ENCODE data around the gene RGSL1. TPM values are rescaled to one million over a fixed set of nuclear protein-coding genes. Genes with fewer than 3 reads are reported as not detected.

The RGSL1 gene
- total RNA-seq (not detected), total RNA-seq (0 to 0.23 (median 0) reads per million in 172 experiments)
- polyA plus RNA-seq (2013, experiment 1 of 2): not detected
- polyA plus RNA-seq (2013, experiment 2 of 2): 0.10 TPM

GRCh38 chr1:182450087-182450486 lies at the start of gene RGSL1:
Gene RGSL1, plus strand, starts transcription at chr1:182450146. Its CDS starts 20 bp downstream, at chr1:182450166.
- Histone ChIP-seq H3K27ac (ENCODE audit: low read depth in 1 of 2, low read length in 2 of 2) (no peak within 1 kb of the TSS), H3K27me3 (ENCODE audit: control insufficient read depth in 1 of 2, insufficient read depth in 2 of 2, low read length in 2 of 2) (no peaks in the 10 kb centered on the region), H3K9me3 (ENCODE audit: control insufficient read depth in 1 of 2, insufficient read depth in 1 of 2, low read length in 2 of 2) (no peaks in the 10 kb centered on the region), H3K4me3 (ENCODE audit: low read length) (no peak within 1 kb of the TSS), H3K36me3 (ENCODE audit: insufficient read depth, low read length) (no peaks in the 10 kb centered on the region), H3K4me1 (ENCODE audit: insufficient read depth, low read length) (no peaks in the 10 kb centered on the region)
- intact Hi-C loops (cut with DNase I, micrococcal nuclease): no loop called here
- no peak within 1 kb of the TSS for H3K4me3 Mint-ChIP-seq
- H3K4me1 Mint-ChIP-seq (ENCODE audit: low read depth): no peaks in the 10 kb centered on the region
- DNase-seq (no peak), ATAC-seq (ENCODE audit: poor library complexity) (no peak)
- TF ChIP-seq CTCF (IDR thresholded peaks at IDR 0.05): no peak
- ChIA-PET POLR2A (no interaction called here), CTCF (no interaction called here)
- H3K36me3 Mint-ChIP-seq (ENCODE audit: low read depth): no peaks in the 10 kb centered on the region
- no peak within 1 kb of the TSS for H3K27ac Mint-ChIP-seq
- peaks cover 27% of the 10 kb centered on the region for H3K27me3 Mint-ChIP-seq
- H3K9me3 Mint-ChIP-seq: no peaks in the 10 kb centered on the region

GRCh38 chr1:182400567-182400966 lies 49.4 kb upstream of the RGSL1 start, which contains the start of gene TEDDM1:
Gene TEDDM1, minus strand, starts transcription at chr1:182400667. Its CDS starts 182 bp downstream, at chr1:182400485.
- Histone ChIP-seq H3K4me3 (ENCODE audit: low read length) (no peak within 1 kb of the TSS), H3K4me1 (ENCODE audit: insufficient read depth, low read length) (peaks cover 3% of the 10 kb centered on the region), H3K27me3 (ENCODE audit: control insufficient read depth in 1 of 2, insufficient read depth in 2 of 2, low read length in 2 of 2) (peaks cover 0 to 2% of the 10 kb centered on the region in 2 experiments), H3K27ac (ENCODE audit: low read depth in 1 of 2, low read length in 2 of 2) (no peak within 1 kb of the TSS), H3K36me3 (ENCODE audit: insufficient read depth, low read length) (no peaks in the 10 kb centered on the region), H3K9me3 (ENCODE audit: control insufficient read depth in 1 of 2, insufficient read depth in 1 of 2, low read length in 2 of 2) (no peaks in the 10 kb centered on the region)
- POLR2A ChIA-PET: no interaction called here
- H3K27me3 Mint-ChIP-seq: peaks cover 17% of the 10 kb centered on the region
- ATAC-seq (ENCODE audit: poor library complexity): no peak
- no peak within 1 kb of the TSS for H3K27ac Mint-ChIP-seq
- no peaks in the 10 kb centered on the region for H3K9me3 Mint-ChIP-seq
- TF ChIP-seq CTCF (IDR thresholded peaks at IDR 0.05): no peak
- peaks cover 6% of the 10 kb centered on the region for H3K4me1 Mint-ChIP-seq (ENCODE audit: low read depth)
- intact Hi-C loops (cut with DNase I, micrococcal nuclease): no loop called here
- no peak for DNase-seq
- H3K4me3 Mint-ChIP-seq: no peak within 1 kb of the TSS
- CTCF ChIA-PET: interaction anchor here (1.4 kb wide), 1 partner anchor 257 kb away, joined by 4 read pairs; no protein-coding TSS in a partner anchor
- H3K36me3 Mint-ChIP-seq (ENCODE audit: low read depth): no peaks in the 10 kb centered on the region

- Mint-ChIP-seq H3K4me3 (no peak overlapping the region), H3K27ac (no peak overlapping the region), H3K36me3 (ENCODE audit: low read depth) (no peaks in the 10 kb centered on the region), H3K4me1 (ENCODE audit: low read depth) (no peaks in the 10 kb centered on the region), H3K27me3 (peaks cover 42% of the 10 kb centered on the region), H3K9me3 (no peaks in the 10 kb centered on the region)
- H3K36me3 ChIP-seq (ENCODE audit: insufficient read depth, low read length): no peaks in the 10 kb centered on the region
- no peak overlapping the region for H3K27ac ChIP-seq (ENCODE audit: low read depth in 1 of 2, low read length in 2 of 2)
- DNase-seq: no peak
- ATAC-seq (ENCODE audit: poor library complexity): no peak
- peaks cover 12 to 15% of the 10 kb centered on the region in 2 experiments for H3K27me3 ChIP-seq (ENCODE audit: control insufficient read depth in 1 of 2, insufficient read depth in 2 of 2, low read length in 2 of 2)
- H3K4me3 ChIP-seq (ENCODE audit: low read length): no peak overlapping the region
- POLR2A ChIA-PET: no interaction called here
- CTCF ChIA-PET: interaction anchor here (1.1 kb wide), 1 partner anchor 8 kb away, joined by 4 read pairs; no protein-coding TSS in a partner anchor
- no peak for TF ChIP-seq CTCF (IDR thresholded peaks at IDR 0.05)
- intact Hi-C loops (cut with DNase I, micrococcal nuclease): no loop called here
- H3K4me1 ChIP-seq (ENCODE audit: insufficient read depth, low read length): no peaks in the 10 kb centered on the region
- no peaks in the 10 kb centered on the region for H3K9me3 ChIP-seq (ENCODE audit: control insufficient read depth in 1 of 2, insufficient read depth in 1 of 2, low read length in 2 of 2)
Measured at GRCh38 chr1:182404781-182405180, 45.2 kb upstream of the RGSL1 start.

Data from CD4-positive, alpha-beta T cell (primary cell).